Renal cortex interstitium (tissue), 11 donors: ENCODE measurements around the gene TPST1. TPM values are rescaled to one million over a fixed set of nuclear protein-coding genes. Genes with fewer than 3 reads are reported as not detected.
"Not testable (repeated sequence)": the region's sequence is repeated elsewhere in the genome, so short reads cannot be mapped to it uniquely, and the experiment has no call there.

ENCODE experiments used
- DNase-seq, 11 donors: peaks; one replicate each; pipeline ENCODE4 v3.0.0-alpha.2; 2013; ENCODE audit warnings: low read depth in 9 of 11, low spot score in 4 of 11; ENCODE audit errors: extremely low read depth in 1 of 11
- polyA plus RNA-seq, 3 donors: library from polyadenylated mRNA; unstranded; fragments of 120-200 nt; gene quantifications; one replicate each; pipeline ENCODE4 v1.2.1, GENCODE V29; 2013; ENCODE audit not compliant: insufficient read length in 3 of 3

TPST1 gene
- polyA plus RNA-seq, 3 donors: 40.8 to 43.6 (median 41.8) TPM

DNA sequence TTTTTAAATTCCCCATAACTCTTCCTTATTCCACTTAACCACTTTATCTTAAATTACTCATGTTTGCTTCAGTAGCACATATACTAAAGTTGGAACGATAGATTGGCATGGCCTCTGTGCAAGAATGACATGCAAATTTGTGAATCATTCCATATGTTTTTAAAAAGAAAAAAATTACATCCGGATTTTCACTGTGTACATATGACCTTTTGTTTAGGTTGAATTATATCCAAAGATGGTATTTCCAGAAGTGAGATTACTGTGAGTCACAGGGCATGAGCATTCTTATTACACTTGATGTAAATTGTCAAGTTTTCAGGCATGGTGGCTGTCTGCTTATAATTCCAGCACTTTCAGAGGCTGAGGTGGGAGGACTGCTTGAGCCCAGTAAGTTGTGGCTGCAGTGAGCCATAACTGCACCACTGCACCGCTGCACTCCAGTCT, 190.0 kb downstream of the TPST1 start:
- not testable (repeated sequence) for DNase-seq

DNA sequence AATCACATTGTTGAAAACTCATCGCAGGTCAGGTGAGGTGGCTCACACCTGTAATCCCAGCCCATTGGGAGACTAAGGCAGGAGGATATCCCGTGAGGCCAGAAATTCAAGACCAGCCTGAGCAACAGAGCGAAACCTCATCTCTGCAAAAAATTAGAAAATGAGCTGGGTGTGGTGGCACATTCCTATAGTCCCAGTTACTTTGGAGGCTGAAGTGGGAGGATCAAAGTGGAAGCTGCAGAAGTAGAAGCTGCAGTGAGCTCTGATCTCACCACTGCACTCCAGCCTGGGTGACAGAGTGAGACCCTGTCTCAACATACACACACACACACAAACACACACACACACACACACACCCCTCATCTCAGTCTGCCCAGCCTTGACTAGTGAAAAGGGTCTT, 190.9 kb downstream of the TPST1 start:
- not testable (repeated sequence) for DNase-seq

DNA sequence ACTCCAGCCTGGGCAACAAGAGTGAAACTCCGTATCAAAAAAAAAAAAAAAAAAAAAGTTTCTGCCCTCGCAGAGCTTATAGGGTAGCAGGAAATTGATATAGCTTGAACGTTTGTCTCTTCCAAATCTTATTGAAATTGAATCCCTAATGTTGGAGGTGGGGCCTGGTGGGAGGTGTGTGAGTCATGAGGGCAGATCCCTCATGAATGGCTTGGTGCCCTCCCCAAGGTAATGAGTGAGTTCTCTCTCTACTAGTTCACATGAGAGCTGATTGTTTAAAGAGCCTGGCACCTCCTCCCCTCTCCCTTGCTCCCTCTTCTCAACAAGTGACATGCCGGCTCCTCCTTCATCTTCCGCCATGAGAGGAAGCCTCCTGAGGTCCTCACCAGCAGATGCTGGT, 193.7 kb downstream of the TPST1 start:
- not testable (repeated sequence) for DNase-seq

DNA sequence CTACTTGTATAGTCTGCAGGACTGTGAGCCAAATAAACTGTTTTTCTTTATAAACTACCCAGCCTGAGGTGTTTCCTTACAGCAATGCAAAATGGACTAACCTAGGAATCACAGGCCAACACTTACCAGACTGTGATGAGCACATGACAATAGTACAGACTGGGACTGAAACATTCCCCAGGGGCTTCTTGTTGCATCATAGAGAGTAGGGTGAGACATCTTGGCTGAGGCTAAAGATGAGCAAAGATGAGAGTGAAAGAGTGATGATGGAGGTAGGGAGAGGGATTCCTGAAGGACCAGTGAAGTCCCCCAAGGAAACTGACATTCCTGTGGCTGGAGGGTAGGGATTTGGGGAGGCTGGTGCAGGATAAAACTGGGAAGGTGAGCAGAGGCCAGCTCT, 194.4 kb downstream of the TPST1 start:
- DNase-seq: no peak

DNA sequence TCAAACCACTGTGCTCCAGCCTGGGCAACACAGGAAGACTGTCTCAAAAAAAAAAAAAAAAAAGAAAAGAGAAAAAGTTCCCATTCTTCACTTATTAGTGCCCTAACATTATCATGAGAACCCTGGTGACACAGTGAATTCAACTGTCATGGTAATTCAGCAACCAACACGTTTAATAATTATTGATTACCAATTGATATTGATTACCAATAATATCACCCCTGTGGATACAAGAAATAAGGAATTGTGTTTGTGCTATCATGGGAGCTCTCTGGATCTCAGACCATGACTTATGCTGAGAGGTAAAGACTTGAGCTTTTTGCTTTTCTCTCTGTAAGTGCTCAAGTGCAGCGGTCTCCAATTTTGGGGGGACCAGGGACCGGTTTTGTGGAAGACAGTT, 195.3 kb downstream of the TPST1 start:
- no peak for DNase-seq

DNA sequence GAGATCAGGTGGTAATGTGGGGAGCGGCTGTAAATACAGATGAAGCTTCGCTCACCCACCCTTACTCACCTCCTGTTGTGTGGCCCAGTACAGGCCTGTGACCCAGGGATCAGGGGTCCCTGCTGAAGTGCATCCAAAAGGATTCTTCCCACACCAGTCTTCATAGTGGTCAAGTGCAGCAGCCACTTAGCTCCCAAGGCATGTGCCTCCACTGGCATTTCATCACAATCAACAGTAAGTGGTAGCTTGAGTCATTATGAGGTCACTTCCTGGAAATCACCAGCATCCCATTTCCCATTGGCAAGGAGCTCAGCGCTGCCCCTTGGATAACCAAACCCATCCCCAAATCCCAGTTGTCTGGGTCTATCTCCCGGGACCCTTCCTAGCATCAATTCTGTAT, 196.0 kb downstream of the TPST1 start:
- DNase-seq: not testable (repeated sequence)

DNA sequence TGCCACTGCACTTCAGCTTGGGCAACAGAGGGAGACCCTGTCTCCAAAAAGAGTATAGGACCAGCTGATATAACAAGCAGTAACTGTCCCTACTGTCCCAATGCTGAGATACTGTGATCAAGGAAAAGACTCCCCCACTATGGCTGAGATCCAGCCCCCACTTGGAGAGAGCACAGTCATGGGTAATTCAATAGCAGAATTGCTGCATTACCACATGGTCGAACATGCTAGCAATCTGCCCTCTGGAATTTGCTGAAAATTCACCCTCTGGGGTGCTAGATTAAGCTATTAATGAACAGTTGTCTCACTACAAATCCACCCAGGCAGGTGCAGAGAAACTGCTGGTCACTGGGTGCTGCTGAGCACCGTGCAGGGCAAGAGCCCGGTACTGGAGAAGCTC, 196.8 kb downstream of the TPST1 start:
- not testable (repeated sequence) for DNase-seq

DNA sequence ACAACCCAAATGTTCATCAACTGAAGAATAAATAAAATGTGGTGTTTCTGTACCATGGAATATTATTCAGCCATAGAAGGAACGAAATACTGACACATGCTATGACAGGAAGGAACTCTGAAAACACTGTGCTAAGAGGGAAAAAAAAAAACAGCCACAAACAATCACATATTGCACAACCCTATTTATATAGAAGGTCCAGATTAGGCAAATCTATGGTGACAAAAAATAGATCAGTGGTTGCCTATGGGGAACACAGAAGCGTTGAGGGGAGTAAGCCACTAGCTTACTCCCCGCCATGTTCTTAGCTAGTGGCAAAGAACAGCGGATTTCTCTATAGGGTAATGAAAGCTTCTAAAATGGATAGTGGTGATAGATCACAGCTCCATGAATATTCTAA, 198.4 kb downstream of the TPST1 start:
- no peak for DNase-seq

DNA sequence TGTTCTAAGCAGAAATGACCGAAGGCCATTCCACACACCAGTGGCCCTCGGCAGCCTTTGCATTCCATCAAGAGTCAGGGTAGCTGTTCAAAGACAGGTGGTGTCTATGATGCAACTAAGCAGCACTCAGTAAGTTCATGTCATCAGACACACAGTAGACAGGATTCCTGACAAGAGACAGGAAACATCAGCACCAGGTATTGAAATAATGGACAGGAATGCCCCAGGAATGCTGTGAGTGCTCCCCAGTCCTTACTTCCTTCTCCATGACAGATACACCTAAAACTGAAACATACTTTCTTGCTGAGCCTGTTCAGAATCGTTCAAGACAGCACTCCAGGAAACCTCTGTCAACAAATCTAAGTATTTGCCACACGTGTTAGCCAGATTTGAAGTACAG, 204.4 kb downstream of the TPST1 start:
- DNase-seq: no peak

Other genes with a start within 250 kb of the TPST1 start
- 10 to 100 TPM; 75.3 to 81.7 (median 77.7) TPM for gene GUSB, start 223.1 kb upstream of the TPST1 start, polyA plus RNA-seq
- gene ASL, start 129.5 kb upstream of the TPST1 start, polyA plus RNA-seq: 10 to 100 TPM; 29.6 to 44.1 (median 32.3) TPM
- gene CRCP, start 90.5 kb upstream of the TPST1 start, polyA plus RNA-seq: 10 to 100 TPM; 28.5 to 32.8 (median 28.9) TPM